Fibroblast of lung (primary cell): ENCODE results near the gene RPH3AL. TPM values are rescaled to one million over a fixed set of nuclear protein-coding genes. Genes with fewer than 3 reads are reported as not detected.

Experiments
- DNase-seq, 2 donors: peaks; one replicate each; pipeline versions ENCODE4 v3.0.0 to v3.0.0-alpha.2; 2010; ENCODE audit warnings: low read depth in 2 of 2
- H2AFZ ChIP-seq: 2 replicates; pipeline ENCODE4 v1.5.1; 2012; ENCODE audit warnings: low read length, control low read depth, inconsistent platforms
- H3K27ac ChIP-seq: 2 replicates; pipeline ENCODE4 v1.5.1; 2011; ENCODE audit warnings: low read length, control low read depth; ENCODE audit not compliant: insufficient read depth
- H3K27me3 ChIP-seq: 2 replicates; pipeline ENCODE4 v1.5.1; 2011; ENCODE audit warnings: mild to moderate bottlenecking, low read length; ENCODE audit not compliant: control insufficient read depth, insufficient read depth
- H3K36me3 ChIP-seq: 2 replicates; pipeline ENCODE4 v1.5.1; 2011; ENCODE audit warnings: low read length; ENCODE audit not compliant: control insufficient read depth, insufficient read depth
- H3K4me1 ChIP-seq: 2 replicates; pipeline ENCODE4 v1.5.1; 2011; ENCODE audit warnings: low read length; ENCODE audit not compliant: control insufficient read depth, insufficient read depth; ENCODE audit errors: extremely low read depth
- H3K4me2 ChIP-seq: 2 replicates; pipeline ENCODE4 v1.5.1; 2011; ENCODE audit warnings: low read length, control low read depth; ENCODE audit not compliant: insufficient read depth; ENCODE audit errors: extremely low read depth
- H3K4me3 ChIP-seq, 4 experiments: fragments of 200-600 bp in 1 of 4; sonication (generic) in 1 of 4; replicated peaks in 1 of 4; 2 replicates each; pipeline ENCODE4 v1.5.1; 2011 to 2016; ENCODE audit warnings: low read length in 4 of 4, low read depth in 3 of 4, mild to moderate bottlenecking in 3 of 4, control low read depth in 2 of 4, inconsistent platforms in 1 of 4, mixed read lengths in 1 of 4; ENCODE audit not compliant: insufficient read depth in 1 of 4; ENCODE audit errors: control extremely low read depth in 1 of 4
- H3K79me2 ChIP-seq: 2 replicates; pipeline ENCODE4 v1.5.1; 2012; ENCODE audit warnings: mild to moderate bottlenecking, low read length, inconsistent platforms; ENCODE audit not compliant: control insufficient read depth, insufficient read depth
- H3K9ac ChIP-seq: 2 replicates; pipeline ENCODE4 v1.5.1; 2011; ENCODE audit warnings: mild to moderate bottlenecking, low read length, control low read depth; ENCODE audit not compliant: insufficient read depth
- H3K9me3 ChIP-seq: 2 replicates; pipeline ENCODE4 v1.5.1; 2012; ENCODE audit warnings: low read depth, low read length; ENCODE audit not compliant: control insufficient read depth, insufficient read depth
- H4K20me1 ChIP-seq: 2 replicates; pipeline ENCODE4 v1.5.1; 2011; ENCODE audit warnings: low read length; ENCODE audit not compliant: control insufficient read depth, insufficient read depth; ENCODE audit errors: extremely low read depth
- CTCF ChIP-seq, 2 donors: IDR thresholded peaks in 1 of 2; conservative IDR thresholded peaks in 1 of 2; 1 replicate in 1 of 2; 2 replicates in 1 of 2; pipeline ENCODE4 v1.5.1; 2011 to 2012; ENCODE audit warnings: low read length in 2 of 2, control low read depth in 1 of 2, inconsistent platforms in 1 of 2, low read depth in 1 of 2, mild to moderate bottlenecking in 1 of 2
- EZH2 ChIP-seq: IDR thresholded peaks from 2 replicates; pipeline ENCODE4 v1.5.1; 2012; ENCODE audit warnings: low read length, control low read depth, mild to moderate bottlenecking; ENCODE audit errors: missing control alignments
- polyA plus RNA-seq, 2 donors: library from polyadenylated mRNA; depleted of rRNA in 1 of 2; stranded (reverse) in 1 of 2; unstranded in 1 of 2; fragments of >200 nt; gene quantifications; 2 replicates each; pipeline ENCODE4 v1.2.1, GENCODE V29; 2011 to 2012; ENCODE audit warnings: missing spikeins in 1 of 2
- total RNA-seq: library from RNA; depleted of rRNA; stranded (reverse); fragments of >200 nt; gene quantifications from 2 replicates; pipeline ENCODE4 v1.2.1, GENCODE V29; 2014

Gene RPH3AL
- total and polyA plus RNA-seq, 2 donors (not counting 1 experiment from before 2014, with no cell fraction given) = 0.49 to 3.0 TPM

- H3K27ac ChIP-seq = no peak overlapping the region
- no peak for TF ChIP-seq CTCF (conservative IDR thresholded peaks at IDR 0.05 in 1 of 2, IDR thresholded peaks at IDR 0.05 in 1 of 2; ENCODE audit: low read depth in 1 of 2, low read length in 2 of 2)
- TF ChIP-seq EZH2 = no peak
- no peaks in the 10 kb centered on the region for H3K9me3 ChIP-seq
- H2AFZ ChIP-seq = no peak overlapping the region
- no peak for DNase-seq
- no peaks in the 10 kb centered on the region for H3K27me3 ChIP-seq
- H4K20me1 ChIP-seq = no peaks in the 10 kb centered on the region
- no peak overlapping the region for H3K9ac ChIP-seq
- no peaks in the 10 kb centered on the region for H3K79me2 ChIP-seq
- no peak overlapping the region for H3K4me3 ChIP-seq
- H3K4me2 ChIP-seq = no peak overlapping the region
- H3K36me3 ChIP-seq = no peaks in the 10 kb centered on the region
- H3K4me1 ChIP-seq = no peaks in the 10 kb centered on the region
Measured at GRCh38 chr17:173166-173911, 179.3 kb downstream of the RPH3AL start.

- H3K9me3 ChIP-seq = no peaks in the 10 kb centered on the region
- no peaks in the 10 kb centered on the region for H3K36me3 ChIP-seq
- H4K20me1 ChIP-seq = no peaks in the 10 kb centered on the region
- no peak overlapping the region for H3K4me2 ChIP-seq
- DNase-seq = no peak
- H3K79me2 ChIP-seq = no peaks in the 10 kb centered on the region
- no peak overlapping the region for H2AFZ ChIP-seq
- no peak overlapping the region for H3K4me3 ChIP-seq
- no peak overlapping the region for H3K27ac ChIP-seq
- no peak for TF ChIP-seq EZH2
- no peaks in the 10 kb centered on the region for H3K4me1 ChIP-seq
- no peaks in the 10 kb centered on the region for H3K27me3 ChIP-seq
- no peak overlapping the region for H3K9ac ChIP-seq
Measured at GRCh38 chr17:172401-172800, 180.2 kb downstream of the RPH3AL start.

- Histone ChIP-seq H3K4me3 (no peak overlapping the region), H3K9ac (no peak overlapping the region), H3K9me3 (no peaks in the 10 kb centered on the region), H3K27me3 (no peaks in the 10 kb centered on the region), H4K20me1 (no peaks in the 10 kb centered on the region), H3K36me3 (no peaks in the 10 kb centered on the region), H3K4me2 (no peak overlapping the region), H3K4me1 (no peaks in the 10 kb centered on the region), H3K79me2 (no peaks in the 10 kb centered on the region), H3K27ac (no peak overlapping the region), H2AFZ (no peak overlapping the region)
- no peak for DNase-seq
- TF ChIP-seq EZH2 (no peak), CTCF (conservative IDR thresholded peaks at IDR 0.05 in 1 of 2, IDR thresholded peaks at IDR 0.05 in 1 of 2; ENCODE audit: low read depth in 1 of 2, low read length in 2 of 2) (no peak)
Measured at GRCh38 chr17:171871-172270, 180.7 kb downstream of the RPH3AL start.
